A549 treated with ZK216348 at 1 μM for 4 hours (cell line): ENCODE results near the gene SP2. TPM values are rescaled to one million over a fixed set of nuclear protein-coding genes. Genes with fewer than 3 reads are reported as not detected.

ENCODE experiments used
- total RNA-seq: library from RNA; stranded (reverse); fragments of 200-300 nt; extraction: Qiagen RNA extraction; gene quantifications from 5 replicates; pipeline ENCODE4 v1.2.3, GENCODE V29; 2022; ENCODE audit warnings: low read depth

SP2 gene
- total RNA-seq = 13.4 to 18.7 TPM (median 17.3 TPM) in 5 replicates

GRCh38 chr17:47895856-47896671 lies at the start of gene SP2:
TSS of gene SP2 (plus strand) at chr17:47896236. CDS start at chr17:47896287, 51 bp downstream.

GRCh38 chr17:47850692-47851573 lies 45.1 kb upstream of the SP2 start, which contains the start of gene SP6:
TSS of gene SP6 (minus strand) at chr17:47851163. CDS start at chr17:47848429, 2,734 bp downstream.

GRCh38 chr17:47941246-47942095 lies 45.4 kb downstream of the SP2 start, which contains the start of gene PNPO:
TSS of gene PNPO (plus strand) at chr17:47941571. CDS start at chr17:47941676, 105 bp downstream.

GRCh38 chr17:47957591-47958490 lies 61.8 kb downstream of the SP2 start, which contains the start of gene PRR15L:
TSS of gene PRR15L (minus strand) at chr17:47957883. CDS start at chr17:47953234, 4,649 bp downstream.

GRCh38 chr17:47970725-47971499 lies 74.9 kb downstream of the SP2 start, which contains the start of gene CDK5RAP3:
TSS of gene CDK5RAP3 (plus strand) at chr17:47971113. CDS start at chr17:47971147, 34 bp downstream.

Other genes starting within 250 kb of the SP2 start
- 303 to 417 TPM (median 321 TPM) in 5 replicates for gene KPNB1, start 246.3 kb upstream of the SP2 start, total RNA-seq
- 3.5 to 6.4 TPM (median 5.7 TPM) in 5 replicates for gene TBKBP1, start 202.1 kb upstream of the SP2 start, total RNA-seq
- 0.13 to 0.15 TPM in 2 of 5 replicates, not detected in the others for gene TBX21, start 163.0 kb upstream of the SP2 start, total RNA-seq
- 7.8 to 14.6 TPM (median 10.1 TPM) in 5 replicates for gene OSBPL7, start 74.4 kb upstream of the SP2 start, total RNA-seq
- gene MRPL10, start 64.7 kb upstream of the SP2 start, total RNA-seq = 80.8 to 92.7 TPM (median 88.3 TPM) in 5 replicates
- gene LRRC46, start 64.6 kb upstream of the SP2 start, total RNA-seq = 3.1 to 4.2 TPM (median 3.9 TPM) in 5 replicates
- gene SCRN2, start 55.0 kb upstream of the SP2 start, total RNA-seq = 22.2 to 41.6 TPM (median 36.4 TPM) in 5 replicates
- 2.9 to 4.1 TPM (median 3.8 TPM) in 5 replicates for gene SP6, start 45.1 kb upstream of the SP2 start, total RNA-seq
- 20.5 to 26.4 TPM (median 21.4 TPM) in 5 replicates for gene PNPO, start 45.3 kb downstream of the SP2 start, total RNA-seq
- 1.0 to 2.1 TPM (median 1.5 TPM) in 5 replicates for gene PRR15L, start 61.6 kb downstream of the SP2 start, total RNA-seq
- gene CDK5RAP3, start 74.9 kb downstream of the SP2 start, total RNA-seq = 97.6 to 124 TPM (median 112 TPM) in 5 replicates
- 11.8 to 17.3 TPM (median 16.5 TPM) in 5 replicates for gene COPZ2, start 141.6 kb downstream of the SP2 start, total RNA-seq
- 95.6 to 133 TPM (median 117 TPM) in 5 replicates for gene NFE2L1, start 152.1 kb downstream of the SP2 start, total RNA-seq
- 85.2 to 116 TPM (median 89.7 TPM) in 5 replicates for gene CBX1, start 205.2 kb downstream of the SP2 start, total RNA-seq
- 26.1 to 28.3 TPM (median 26.7 TPM) in 5 replicates for gene SNX11, start 211.5 kb downstream of the SP2 start, total RNA-seq